HT1080 (cell line): ENCODE measurements around the gene TGM2. TPM values are rescaled to one million over a fixed set of nuclear protein-coding genes. Genes with fewer than 3 reads are reported as not detected.

Source experiments
- DNase-seq: peaks from one replicate; pipeline ENCODE4 v3.0.0-alpha.2; 2015; ENCODE audit warnings: low read depth
- total RNA-seq: library from RNA; depleted of rRNA; stranded (reverse); fragments of >200 nt; shearing (Covaris generic); gene quantifications from 2 replicates; pipeline ENCODE4 v1.2.3, GENCODE V29; 2014

The TGM2 gene
- total RNA-seq, 1 experiment from 2014 or later = 146 TPM

DNA sequence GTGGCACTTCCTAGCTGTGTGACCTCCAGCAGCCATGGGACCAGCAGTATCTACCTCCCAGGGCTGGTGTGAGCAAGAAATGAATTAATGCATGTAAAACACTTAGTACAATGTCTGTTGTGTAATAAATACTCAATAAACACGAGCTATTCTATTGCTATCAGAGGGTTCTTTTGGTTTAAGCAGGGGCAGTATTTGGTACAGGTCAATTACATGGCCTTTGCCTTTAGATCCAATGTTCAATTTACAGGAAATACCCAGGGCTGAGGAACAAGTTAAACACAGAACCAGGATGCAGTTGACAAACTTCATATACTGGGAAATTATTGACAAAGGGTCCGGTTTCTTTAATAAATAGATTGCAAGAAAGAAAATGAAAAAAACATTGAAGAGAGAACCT, 2.9 kb downstream of the TGM2 start:
- no peak for DNase-seq

DNA sequence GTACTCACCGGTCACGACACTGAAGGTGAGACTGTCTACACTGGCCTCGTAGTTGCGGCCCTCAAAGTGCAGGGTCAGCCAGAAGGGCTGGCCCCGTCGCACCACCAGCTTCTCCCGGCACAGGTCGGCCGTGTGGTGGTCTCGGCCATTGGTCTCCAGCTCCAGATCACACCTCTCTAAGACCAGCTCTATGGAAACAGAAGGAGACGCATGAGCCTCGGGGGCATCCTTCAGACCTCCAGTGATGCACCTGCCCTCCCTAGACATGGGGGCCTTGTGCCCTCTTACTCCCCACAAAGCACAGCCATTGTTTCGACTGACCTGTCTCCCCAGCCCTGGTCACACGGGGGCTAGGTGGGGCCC, 3.7 kb downstream of the TGM2 start:
- no peak for DNase-seq

DNA sequence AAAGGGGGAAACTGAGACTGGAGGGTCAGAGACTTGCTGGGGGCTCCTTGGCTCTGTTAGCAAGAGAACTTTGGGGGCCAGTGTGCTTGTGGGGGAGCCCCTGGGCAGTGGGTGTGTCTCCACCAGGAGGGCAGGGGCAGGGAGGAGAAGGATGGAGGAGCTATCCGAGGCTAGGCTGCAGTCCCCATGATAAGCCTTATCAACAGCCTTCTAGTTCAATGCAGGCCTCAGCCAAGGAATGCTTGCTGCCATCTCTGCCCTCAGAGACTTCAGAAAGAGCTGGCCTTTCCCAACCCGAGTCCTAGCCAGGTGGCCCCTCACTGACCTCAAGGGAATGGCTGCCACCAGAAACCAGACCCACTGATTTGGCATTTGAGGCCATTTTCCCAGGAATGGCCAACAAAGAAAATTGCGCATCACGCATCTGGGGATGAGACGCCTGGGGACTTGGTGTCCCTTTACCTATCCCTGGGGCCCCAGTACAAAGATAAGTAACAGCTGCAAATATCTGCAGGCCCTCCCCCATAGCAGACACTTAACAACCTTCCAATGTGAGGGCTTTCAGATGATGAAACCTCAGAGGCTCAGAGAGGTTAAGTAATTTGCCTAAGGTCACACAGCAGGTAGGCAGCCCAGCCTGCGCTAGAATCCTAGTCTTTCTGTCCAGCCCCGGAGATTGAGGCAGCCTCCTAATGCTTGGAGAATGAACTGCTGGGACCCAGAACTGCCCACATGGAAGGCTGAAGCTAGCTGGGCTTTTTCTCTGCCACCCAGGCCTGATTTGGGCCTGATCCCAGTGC, 4.9 kb downstream of the TGM2 start:
- DNase-seq = no peak

DNA sequence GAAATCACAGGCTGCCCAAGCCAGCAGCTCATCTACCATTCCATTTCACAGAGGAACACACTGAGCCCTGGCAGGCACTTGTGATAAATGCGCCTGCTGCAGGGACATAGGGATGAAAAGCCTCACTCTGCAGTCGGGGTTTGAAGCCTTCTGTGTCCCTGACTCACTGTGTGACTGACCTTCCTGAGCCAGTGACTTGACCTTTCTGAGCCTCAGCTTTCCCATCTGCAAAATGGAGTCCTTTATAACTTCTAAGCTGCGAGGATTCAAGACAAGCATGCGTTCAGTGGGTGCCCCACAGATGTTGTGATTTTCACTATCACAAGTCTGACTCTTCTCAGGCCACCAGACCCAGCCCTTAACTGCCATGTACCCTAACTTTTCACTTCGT, 5.5 kb downstream of the TGM2 start:
- no peak for DNase-seq

DNA sequence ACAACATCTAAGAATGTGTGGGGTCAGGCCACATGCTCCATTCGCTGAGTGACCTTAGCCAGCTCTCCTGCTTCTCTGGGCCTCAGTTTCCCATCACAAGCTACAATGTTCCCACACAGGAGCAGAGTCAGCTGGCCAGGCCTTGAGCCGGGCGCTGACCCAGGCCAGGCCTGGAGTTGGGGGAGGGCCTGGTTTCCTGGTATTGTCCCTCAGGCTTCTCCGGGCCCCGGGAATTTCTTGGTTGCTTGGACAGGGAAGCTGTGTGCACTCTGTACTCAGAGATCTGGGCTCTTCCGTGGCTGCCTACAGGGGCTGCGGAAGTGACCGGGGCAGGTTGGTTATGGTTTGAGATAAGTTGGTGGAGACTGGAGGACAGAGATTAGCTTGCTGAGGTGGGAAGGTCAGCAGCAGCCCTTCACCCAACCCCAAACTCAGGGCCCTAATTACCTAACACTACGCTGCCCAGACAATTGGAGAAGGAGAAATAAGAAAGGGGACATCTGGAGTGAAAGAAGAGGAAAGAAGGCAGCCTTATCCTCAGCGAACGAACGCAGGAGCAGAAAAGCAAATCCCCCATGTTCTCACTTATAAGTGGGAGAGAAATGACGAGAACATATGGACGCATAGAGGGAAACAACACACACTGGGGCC, 6.2 kb downstream of the TGM2 start:
- no peak for DNase-seq

DNA sequence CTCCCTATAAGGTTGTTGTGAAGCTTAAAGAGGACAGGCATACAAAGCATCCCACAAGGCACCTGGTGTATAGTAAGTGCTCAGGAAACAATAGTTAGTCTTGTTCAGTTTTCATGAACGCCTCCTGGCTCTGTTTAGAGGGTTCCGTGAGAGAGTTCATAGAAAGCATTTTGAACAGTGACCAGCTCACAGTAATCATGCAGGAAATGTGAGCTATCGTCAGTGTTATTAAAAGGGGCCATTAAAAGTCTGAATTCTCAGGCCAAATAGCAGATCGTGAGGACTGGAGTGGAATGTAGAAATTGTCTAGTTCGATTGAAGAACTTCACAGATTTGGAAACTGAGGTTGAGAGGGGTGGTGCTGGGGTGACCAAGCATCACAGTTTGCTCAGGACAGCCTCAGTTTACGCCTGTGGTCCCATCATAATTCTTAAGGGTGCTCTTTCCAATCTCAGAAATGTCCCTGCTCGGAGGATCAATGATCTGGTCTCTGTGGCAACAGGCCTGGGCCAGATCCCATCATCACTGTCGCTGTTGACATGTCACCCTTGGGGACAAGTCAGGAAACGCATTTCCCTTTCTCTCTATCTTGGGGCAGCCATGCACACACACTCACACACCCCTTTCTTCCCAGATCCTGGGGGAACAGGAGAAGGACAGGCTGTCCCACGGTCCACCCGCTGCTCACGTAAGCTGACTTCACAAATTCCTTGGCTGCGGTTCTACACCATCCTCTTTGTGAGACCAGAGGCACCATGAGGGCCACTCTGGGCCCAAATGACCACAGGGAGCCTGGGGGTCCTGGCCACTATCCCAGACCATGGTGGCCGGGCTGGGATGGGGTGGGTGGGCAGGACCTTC, 7.2 kb downstream of the TGM2 start:
- DNase-seq = no peak

DNA sequence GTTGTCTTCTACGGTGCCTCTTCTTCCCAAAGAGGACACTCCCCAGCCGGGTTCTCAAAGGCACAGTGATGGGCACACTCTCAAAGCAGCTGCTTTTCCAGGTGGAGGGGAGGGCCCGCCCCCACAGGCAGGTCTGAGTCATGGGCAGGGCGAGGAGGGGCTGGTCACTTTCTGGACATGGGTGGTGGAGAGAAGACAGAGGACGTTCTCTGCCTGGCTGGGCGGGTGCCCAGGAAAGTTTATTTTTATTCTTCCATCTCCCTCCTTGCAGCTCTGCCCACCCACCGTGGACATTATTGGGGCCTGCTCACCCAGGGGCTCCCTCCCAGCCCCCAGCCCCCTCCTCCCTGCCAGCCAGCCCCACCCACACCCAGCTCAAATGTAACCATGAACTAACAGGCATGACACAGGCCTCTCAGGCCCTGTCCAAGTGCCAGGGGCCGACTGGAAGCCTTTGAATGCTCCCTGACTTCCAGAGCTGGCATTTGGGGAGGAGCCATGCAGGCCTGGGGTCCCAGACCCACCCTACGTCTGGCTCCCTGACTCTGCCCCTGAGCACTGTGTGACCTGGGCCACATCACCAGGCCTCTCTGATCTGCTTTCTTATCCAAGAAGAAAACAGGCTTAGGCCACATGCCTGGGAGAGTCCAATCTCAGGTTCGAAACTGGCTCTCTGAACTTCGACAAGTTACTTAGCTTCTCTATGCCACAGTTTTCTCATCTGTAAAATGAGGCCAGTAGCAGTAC, 8.0 kb downstream of the TGM2 start:
- no peak for DNase-seq

DNA sequence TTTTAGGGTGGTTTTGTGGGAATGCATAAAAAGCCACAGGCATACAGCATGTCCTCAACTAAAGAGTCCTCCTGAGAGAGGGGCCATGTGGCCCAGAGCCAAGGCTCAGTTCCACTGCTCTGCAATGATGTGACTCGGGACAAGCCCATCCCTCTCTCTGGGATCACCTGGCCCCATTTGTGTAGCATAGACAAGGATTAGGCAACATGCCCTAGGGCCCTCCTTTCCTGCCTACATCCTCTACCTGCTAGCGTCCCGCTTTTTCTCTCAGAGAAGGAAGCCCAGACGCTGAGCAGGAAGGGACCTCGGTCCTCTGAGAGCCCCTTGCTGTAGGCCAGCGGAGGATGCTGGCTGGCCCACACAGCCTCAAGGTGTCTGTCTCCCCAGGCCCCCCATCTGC, 8.8 kb downstream of the TGM2 start:
- no peak for DNase-seq

DNA sequence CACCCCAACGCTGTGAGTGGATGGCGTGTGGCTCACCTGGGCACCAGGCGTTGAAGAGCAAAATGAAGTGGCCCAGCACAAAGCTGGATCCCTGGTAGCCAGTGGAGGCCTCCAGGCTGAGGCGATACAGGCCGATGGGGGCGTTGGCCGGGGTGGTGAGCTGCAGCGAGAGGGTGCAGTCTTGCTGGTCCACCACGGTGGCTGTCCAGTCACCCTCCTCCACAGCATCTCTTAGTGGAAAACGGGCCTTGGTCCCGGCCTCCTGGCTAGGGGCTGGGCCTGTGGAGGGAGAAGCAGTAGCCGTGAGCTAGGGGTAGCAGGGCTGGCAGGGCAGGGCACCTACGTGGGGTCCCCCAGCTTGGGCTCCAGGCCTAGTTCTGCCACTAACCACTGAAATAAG, 9.3 kb downstream of the TGM2 start:
- DNase-seq = no peak

DNA sequence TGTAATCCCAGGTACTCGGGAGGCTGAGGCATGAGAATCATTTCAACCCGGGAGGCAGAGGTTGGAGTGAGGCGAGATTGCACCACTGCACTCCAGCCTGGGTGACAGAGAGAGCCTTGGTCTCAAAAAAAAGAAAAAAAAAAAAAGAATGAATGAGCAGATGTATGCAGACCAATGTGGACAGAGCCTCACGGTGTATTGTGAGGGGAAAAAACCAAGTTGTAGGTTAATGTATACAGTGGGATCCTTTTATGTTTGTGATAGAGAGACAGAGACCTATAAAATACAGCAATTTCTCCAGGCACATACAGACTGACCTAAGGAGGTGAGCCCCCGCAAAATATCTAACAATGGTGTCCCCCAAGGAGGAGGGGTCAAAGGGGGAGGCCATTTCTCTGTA, 11.7 kb downstream of the TGM2 start:
- no peak for DNase-seq

DNA sequence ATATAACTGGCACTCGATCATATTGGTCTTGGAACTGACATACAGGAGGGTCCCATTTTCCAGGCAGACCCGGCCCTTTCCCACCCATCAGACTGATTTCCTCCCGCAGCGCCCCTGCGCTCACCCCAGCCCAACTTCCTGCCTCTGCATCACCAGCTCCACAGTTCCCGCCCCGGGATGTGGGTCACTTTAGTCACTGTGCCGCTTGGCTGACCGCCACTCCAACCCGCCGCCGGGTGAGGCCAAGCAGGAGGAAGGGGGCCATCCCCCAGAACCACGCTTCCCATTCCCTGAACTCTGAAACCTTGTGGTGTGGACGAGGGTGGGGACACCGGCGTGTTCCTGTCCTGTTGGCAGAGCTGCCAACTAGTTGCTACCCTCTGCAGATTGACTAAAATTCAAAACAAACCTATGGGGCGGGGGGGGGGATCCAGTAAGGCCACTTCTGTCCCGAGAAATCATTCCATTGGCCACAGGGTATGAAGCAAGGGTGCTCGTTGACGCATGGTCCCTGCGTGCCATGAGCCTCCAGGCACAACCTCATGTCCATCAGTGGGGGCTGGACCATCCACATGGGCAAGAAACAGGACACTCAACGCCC, 12.3 kb downstream of the TGM2 start:
- DNase-seq = peak; percentile 94

DNA sequence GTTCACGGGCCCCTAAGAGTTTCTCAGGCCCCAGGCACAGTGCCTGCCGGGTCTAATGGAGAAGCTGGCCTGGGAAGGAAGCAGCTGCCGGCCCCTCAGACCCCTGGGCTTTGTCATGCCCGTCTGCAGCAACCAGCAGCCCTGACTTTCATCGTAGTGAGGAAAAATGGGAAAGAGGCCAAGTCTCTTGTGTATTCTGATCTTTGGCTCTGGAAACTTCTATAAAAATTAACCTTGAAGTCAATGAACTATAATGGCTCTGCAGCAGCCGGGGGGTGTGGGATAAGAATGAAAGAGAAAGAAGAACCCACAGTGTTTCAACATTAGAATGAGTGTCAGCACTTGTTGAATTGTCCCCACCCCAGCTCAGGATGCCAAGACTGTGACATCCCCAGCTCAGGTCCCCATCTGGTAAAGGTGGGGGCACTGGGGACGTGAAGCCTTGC, 12.9 kb downstream of the TGM2 start:
- DNase-seq = peak; percentile 71

DNA sequence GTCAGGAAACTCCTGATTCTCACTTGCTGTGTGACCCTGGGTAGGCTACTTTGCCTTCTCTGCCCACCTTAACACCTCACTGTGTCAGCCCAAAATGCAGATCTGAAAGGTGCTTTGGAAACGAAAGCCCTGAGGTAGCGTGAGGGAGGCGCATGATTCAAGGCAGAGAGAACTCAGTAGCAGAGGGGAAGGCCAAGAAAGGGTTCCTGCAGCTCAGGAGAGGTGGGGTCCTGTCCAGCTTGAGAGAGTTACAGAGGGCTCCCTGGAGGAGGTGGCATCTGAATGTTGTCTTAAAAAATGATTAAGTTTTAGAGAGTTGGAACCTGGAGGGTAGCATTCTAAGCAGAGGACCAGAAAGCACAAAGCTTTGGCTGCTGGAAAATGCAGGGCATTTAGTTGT, 13.6 kb downstream of the TGM2 start:
- no peak for DNase-seq

DNA sequence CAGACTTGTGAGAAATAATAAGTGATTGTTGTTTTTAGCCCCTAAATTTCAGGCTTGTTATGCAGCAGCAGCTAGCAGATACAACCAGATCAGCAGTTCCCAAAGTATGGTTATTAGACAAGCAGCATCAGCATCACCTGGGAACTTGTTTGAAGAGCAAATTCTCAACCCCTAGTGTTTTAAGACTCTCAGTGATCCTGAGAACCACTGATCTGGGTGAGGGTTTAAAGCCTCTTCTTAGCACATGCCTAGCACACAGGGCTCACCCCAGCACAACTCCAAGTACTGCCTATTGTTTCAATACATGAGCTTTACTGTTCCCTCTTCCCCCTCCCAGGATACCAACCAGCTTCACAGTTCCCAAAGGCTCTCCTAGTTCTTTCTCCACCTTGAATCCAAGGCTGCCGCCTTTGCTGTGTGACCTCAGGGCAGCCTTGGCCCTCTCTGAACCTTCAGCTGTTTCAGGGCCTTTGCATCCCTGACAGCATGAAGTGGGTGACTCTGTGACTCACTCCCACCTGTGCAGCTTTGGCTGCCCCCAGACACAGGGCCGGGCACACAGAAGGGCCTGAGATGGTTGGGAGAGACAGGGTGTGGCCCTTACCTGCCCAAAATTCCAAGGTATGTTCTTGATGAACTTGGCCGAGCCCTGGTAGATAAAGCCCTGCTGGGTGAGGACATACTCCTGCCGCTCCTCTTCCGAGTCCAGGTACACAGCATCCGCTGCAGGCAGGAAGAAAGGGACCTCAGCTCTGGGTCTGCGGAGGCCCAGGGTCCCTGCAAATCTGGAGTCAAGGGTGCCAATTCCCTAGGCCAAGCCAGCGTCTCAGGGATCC, 14.5 kb downstream of the TGM2 start:
- DNase-seq = no peak

DNA sequence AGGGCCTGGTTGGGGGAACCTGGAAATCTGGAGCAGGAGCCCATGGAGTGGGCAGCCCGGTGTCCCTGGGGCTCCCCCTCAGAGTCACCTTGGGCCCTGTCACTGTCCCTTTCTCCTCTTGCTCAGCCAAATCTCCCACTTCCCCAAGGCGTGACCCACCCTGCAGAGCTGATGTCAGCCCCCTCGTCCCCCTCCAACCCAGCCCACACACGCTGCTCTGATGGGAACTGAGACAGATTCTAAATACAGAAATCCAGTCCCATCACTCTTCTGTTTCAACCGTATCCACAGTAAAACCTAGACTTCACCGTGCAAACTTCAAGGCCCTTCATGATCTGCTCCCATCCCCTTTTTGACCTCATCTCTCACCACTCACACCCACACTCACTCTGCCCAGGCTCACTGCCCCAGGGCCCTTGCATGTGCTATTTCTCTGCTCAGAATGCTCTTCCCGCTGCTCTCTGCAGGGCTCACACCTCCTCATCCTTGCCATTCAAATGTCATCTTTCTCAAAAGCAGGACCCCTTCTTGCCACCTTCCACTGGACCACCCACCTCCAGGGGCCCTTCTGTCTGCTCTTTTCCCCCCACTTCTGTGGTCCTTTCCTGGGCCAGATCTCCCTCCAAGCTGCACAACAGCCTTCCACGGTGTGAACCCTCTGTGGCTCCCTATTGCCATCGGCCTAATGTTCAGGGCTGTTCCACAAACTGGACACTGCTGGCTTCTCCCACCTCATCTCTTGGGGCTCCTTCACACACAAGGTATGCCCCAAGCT, 16.6 kb downstream of the TGM2 start:
- DNase-seq = no peak

DNA sequence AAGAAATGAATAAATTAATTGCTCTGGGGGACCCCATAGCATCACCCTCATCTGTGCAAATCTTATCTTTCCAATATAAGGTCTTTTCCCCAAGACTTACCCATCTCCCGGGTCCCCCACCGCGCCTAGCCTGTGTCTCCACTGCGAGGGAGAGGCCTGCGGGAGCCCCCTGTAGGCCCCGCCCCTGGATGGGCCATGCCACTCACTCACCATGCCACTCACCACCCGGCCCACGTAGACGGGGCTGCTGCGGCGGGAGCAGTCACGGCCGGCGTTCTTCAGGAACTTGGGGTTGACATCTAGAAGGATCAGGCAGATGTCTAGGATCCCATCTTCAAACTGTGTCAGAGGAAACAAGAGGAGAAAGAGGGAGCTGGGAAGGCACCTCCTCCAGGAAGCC, 17.3 kb downstream of the TGM2 start:
- DNase-seq = no peak

DNA sequence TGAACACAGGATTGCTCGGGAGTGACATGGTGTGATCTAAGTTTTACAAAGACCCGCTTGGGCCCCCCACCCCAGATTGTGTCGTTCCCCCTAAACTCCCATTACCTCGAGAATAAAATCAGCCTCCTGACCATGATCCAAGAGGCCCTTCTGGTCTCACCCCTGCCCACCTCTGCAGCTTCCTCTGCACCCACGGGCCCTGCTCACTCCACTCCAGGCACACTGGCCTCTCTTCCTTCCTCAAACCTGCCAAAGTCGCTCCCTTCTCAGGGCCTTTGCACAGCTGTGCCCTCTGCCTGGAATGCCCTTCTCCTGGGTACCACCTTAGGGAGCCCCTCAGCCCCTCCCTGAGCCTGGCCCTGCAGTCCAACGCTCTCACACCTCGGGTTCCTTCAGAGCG, 17.9 kb downstream of the TGM2 start:
- no peak for DNase-seq

DNA sequence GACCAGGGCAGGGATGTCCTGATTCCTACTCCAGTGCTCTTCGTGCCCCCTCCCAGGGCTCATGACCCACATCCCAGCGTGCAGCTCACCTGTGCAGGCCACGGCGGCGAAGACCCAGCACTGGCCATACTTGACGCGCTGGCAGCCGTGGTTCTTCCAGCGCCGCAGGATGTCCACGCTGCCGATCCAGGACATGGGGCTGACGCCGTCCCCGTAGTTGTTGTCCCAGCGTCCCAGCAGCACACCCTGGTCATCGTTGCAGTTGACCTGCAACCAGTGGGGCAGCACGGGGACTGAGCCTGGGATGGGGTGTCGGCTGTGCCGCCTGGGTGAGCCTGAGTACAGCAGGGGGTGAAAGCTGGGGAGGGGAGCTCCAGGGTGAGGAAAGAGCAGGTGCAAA, 18.4 kb downstream of the TGM2 start:
- DNase-seq = no peak

DNA sequence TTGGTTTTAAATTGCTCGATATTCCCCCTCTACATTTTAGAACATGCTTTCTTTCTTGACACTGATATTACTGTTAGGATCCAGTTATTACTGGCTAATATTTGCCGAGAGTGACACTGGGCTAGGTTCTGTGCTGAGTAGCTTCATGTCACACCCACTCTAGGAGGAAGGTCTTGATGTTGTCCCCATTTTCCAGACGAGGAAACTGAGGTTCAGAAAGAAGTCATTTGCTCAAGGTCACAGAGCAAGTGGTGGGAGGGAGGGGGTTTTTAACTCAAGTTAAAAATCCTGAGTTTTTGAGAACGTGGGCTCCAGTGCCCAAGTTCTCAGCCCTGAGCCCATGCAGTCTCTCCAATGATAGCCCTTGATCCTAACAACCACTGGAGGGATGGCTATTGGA, 18.9 kb downstream of the TGM2 start:
- DNase-seq = no peak

DNA sequence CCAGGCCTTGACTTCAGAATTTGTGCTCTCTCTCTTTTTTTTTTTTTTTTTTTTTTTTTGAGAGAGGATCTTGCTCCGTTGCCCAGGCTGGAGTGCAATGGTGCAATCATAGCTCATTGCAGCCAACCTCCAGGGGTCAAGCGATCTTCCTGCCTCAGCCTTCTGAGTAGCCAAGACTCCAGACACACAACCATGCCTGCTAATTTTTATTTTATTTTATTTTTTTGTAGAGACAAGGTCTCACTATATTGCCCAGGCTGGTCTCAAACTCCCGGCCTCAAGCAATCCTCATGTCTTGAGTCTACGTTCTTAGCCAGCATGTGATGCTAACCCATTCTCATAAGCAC, 19.4 kb downstream of the TGM2 start:
- DNase-seq = no peak
